A549 treated with Hydrocortisone at 1 μM for 4 hours (cell line): ENCODE results near the gene N4BP2L1. TPM values are rescaled to one million over a fixed set of nuclear protein-coding genes. Genes with fewer than 3 reads are reported as not detected.

Experiments used
- total RNA-seq: library from RNA; stranded (reverse); fragments of 200-300 nt; extraction: Qiagen RNA extraction; gene quantifications from 5 replicates; pipeline ENCODE4 v1.2.3, GENCODE V29; 2022

The N4BP2L1 gene
- total RNA-seq, result 0.24 to 0.83 TPM (median 0.54 TPM) in 5 replicates

DNA sequence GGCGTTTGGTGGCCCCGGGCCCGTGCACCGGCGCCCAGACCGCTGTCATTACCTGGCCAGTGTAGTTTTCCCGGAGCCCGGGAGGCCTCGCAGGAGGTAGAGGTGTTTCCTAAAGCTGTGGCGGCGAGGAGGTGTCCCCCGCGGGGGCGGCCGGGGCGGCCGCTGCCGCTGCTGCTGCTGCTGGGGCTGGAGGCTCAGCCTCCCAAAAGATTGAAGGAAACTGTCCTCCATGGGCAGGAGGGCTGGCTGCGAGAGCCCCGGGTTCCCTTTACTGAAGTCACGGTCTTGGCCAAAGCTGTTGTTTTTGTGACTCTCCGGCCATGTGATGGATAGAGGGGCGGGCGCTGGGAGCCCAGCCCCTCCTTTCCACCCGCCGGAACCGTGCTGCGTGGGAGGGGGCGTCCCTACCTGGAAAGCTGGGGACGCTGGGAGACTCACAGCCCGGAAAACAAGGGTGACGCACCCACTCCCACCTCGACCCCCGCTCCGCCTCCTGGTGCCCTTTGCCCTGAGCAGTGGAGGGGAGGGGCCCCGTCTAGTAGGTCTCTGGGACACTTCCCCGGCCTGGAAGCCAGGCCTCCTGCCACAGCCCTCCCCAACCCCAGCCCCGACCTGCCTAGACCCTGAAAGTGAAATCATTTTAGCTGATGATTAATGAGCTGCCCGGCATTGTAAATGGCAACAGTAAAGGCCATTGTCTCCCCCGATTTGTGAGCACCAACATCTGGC, at the start of gene N4BP2L1:
Gene N4BP2L1 (minus strand): TSS at position 279 of the 729 bp plus-strand sequence. CDS start 48 bp downstream, at position 231.

Other genes with a start within 250 kb of the N4BP2L1 start
- not detected in 5 replicates for gene ZAR1L, start 112.8 kb downstream of the N4BP2L1 start, total RNA-seq
- gene BRCA2, start 112.6 kb downstream of the N4BP2L1 start, total RNA-seq, result 4.0 to 8.4 TPM (median 4.7 TPM) in 5 replicates
- gene N4BP2L2, start 110.7 kb upstream of the N4BP2L1 start, total RNA-seq, result 18.9 to 22.9 TPM (median 20.6 TPM) in 5 replicates
- 8.3 to 13.2 TPM (median 9.0 TPM) in 5 replicates for gene PDS5B, start 158.3 kb upstream of the N4BP2L1 start, total RNA-seq